NCI-H2081 (cell line): ENCODE results near the gene BSND.

Source experiments
- DNase-seq, 2 experiments: peaks; one replicate each; lab custom pipeline; 2025; lab: John Stamatoyannopoulos, UW

The BSND gene

GRCh38 chr1:54975356-54976108 lies 23.2 kb upstream of the BSND start:
- peak; percentile 67 to 86 for DNase-seq

- peak; percentile 52 to 82 for DNase-seq
These were observed 22.0 kb upstream of the BSND start for GRCh38 chr1:54976747-54977146.

- peak; percentile 41 to 72 for DNase-seq
These were observed 21.0 kb upstream of the BSND start for GRCh38 chr1:54977533-54978297.

- peak in 1 of 2 experiments; percentile 22 for DNase-seq
These were observed 20.0 kb upstream of the BSND start for GRCh38 chr1:54978528-54979326.

GRCh38 chr1:54979327-54979891 lies 19.3 kb upstream of the BSND start:
- DNase-seq: no peak

GRCh38 chr1:54980046-54980527 lies 18.6 kb upstream of the BSND start:
- DNase-seq: no peak

- peak; percentile 28 to 46 for DNase-seq
These were observed 18.0 kb upstream of the BSND start, which contains the start of gene TMEM61 for GRCh38 chr1:54980528-54981241. Gene TMEM61 (plus strand): TSS chr1:54980628. CDS start chr1:54981066, 438 bp downstream.

GRCh38 chr1:54981466-54981865 lies 17.3 kb upstream of the BSND start:
- DNase-seq: no peak

GRCh38 chr1:54982739-54983138 lies 16.0 kb upstream of the BSND start:
- peak; percentile 89 to 94 for DNase-seq

- DNase-seq: no peak
These were observed 14.4 kb upstream of the BSND start for GRCh38 chr1:54984131-54984842.

- DNase-seq: no peak
These were observed 13.2 kb upstream of the BSND start for GRCh38 chr1:54985556-54985955.

- no peak for DNase-seq
These were observed 12.7 kb upstream of the BSND start for GRCh38 chr1:54986025-54986424.

GRCh38 chr1:54986533-54986932 lies 12.2 kb upstream of the BSND start:
- DNase-seq: no peak

- DNase-seq: no peak
These were observed 11.3 kb upstream of the BSND start for GRCh38 chr1:54987427-54987826.

- no peak for DNase-seq
These were observed 10.6 kb upstream of the BSND start for GRCh38 chr1:54987919-54988705.

GRCh38 chr1:54988975-54989374 lies 9.8 kb upstream of the BSND start:
- no peak for DNase-seq

GRCh38 chr1:54989473-54989872 lies 9.3 kb upstream of the BSND start:
- DNase-seq: peak; percentile 30 to 74

- no peak for DNase-seq
These were observed 8.5 kb upstream of the BSND start for GRCh38 chr1:54989968-54990810.

GRCh38 chr1:54990916-54991315 lies 7.8 kb upstream of the BSND start:
- DNase-seq: no peak
